Measurements from ENCODE around the gene CAP2.

Gene CAP2

GRCh38 chr6:17497535-17498095, 104.2 kb downstream of the CAP2 start:
- Histone ChIP-seq H3K9me2 (ENCODE audit: low read depth, low read length) (no peaks in the 10 kb centered on the region), H3F3A (ENCODE audit: insufficient read depth, low read length) (no peaks in the 10 kb centered on the region), H3K36me3 (ENCODE audit: insufficient read depth, low read length) (no peaks in the 10 kb centered on the region), H4K20me1 (ENCODE audit: insufficient read depth, low read length) (no peaks in the 10 kb centered on the region), H3K4me2 (ENCODE audit: low read length) (no peak overlapping the region), H3K27me3 (ENCODE audit: insufficient read depth, low read length) (no peaks in the 10 kb centered on the region), H3K4me1 (ENCODE audit: insufficient read depth, low read length, severe bottlenecking) (no peaks in the 10 kb centered on the region), H3K27ac (ENCODE audit: low read depth, low read length, poor library complexity, severe bottlenecking) (no peak overlapping the region), H2AFZ (ENCODE audit: low read length) (no peak overlapping the region), H3K79me2 (ENCODE audit: insufficient read depth, low read length) (no peaks in the 10 kb centered on the region), H3K9ac (ENCODE audit: low read length) (no peak overlapping the region), H3K9me3 (ENCODE audit: low read length) (no peaks in the 10 kb centered on the region), H3K4me3 (ENCODE audit: low read depth, low read length, poor library complexity, severe bottlenecking) (no peak overlapping the region)
- TF ChIP-seq EZH2 (IDR thresholded peaks at IDR 0.05; ENCODE audit: borderline replicate concordance, low read length) (no peak), CTCF (IDR thresholded peaks at IDR 0.05; ENCODE audit: low read length) (no peak)

- H3K79me2 ChIP-seq (ENCODE audit: insufficient read depth, low read length): no peaks in the 10 kb centered on the region
- TF ChIP-seq CTCF (IDR thresholded peaks at IDR 0.05; ENCODE audit: low read length) (no peak), EZH2 (IDR thresholded peaks at IDR 0.05; ENCODE audit: borderline replicate concordance, low read length) (no peak)
Observed at GRCh38 chr6:17501442-17501841, 108.0 kb downstream of the CAP2 start.

GRCh38 chr6:17501982-17502704, 108.7 kb downstream of the CAP2 start:
- Histone ChIP-seq H3F3A (ENCODE audit: insufficient read depth, low read length) (no peaks in the 10 kb centered on the region), H3K9me2 (ENCODE audit: low read depth, low read length) (no peaks in the 10 kb centered on the region), H2AFZ (ENCODE audit: low read length) (no peak overlapping the region), H4K20me1 (ENCODE audit: insufficient read depth, low read length) (no peaks in the 10 kb centered on the region), H3K9me3 (ENCODE audit: low read length) (no peaks in the 10 kb centered on the region), H3K36me3 (ENCODE audit: insufficient read depth, low read length) (no peaks in the 10 kb centered on the region), H3K4me2 (ENCODE audit: low read length) (no peak overlapping the region), H3K9ac (ENCODE audit: low read length) (no peak overlapping the region), H3K27me3 (ENCODE audit: insufficient read depth, low read length) (no peaks in the 10 kb centered on the region), H3K4me1 (ENCODE audit: insufficient read depth, low read length, severe bottlenecking) (no peaks in the 10 kb centered on the region), H3K79me2 (ENCODE audit: insufficient read depth, low read length) (no peaks in the 10 kb centered on the region), H3K27ac (ENCODE audit: low read depth, low read length, poor library complexity, severe bottlenecking) (no peak overlapping the region), H3K4me3 (ENCODE audit: low read depth, low read length, poor library complexity, severe bottlenecking) (no peak overlapping the region)
- TF ChIP-seq CTCF (IDR thresholded peaks at IDR 0.05; ENCODE audit: low read length): no peak
- TF ChIP-seq EZH2 (IDR thresholded peaks at IDR 0.05; ENCODE audit: borderline replicate concordance, low read length): no peak

More at GRCh38 chr6:17501442-17501841, 108.0 kb downstream of the CAP2 start:
- Histone ChIP-seq H2AFZ (ENCODE audit: low read length) (no peak overlapping the region), H3K27me3 (ENCODE audit: insufficient read depth, low read length) (no peaks in the 10 kb centered on the region), H3K4me3 (ENCODE audit: low read depth, low read length, poor library complexity, severe bottlenecking) (no peak overlapping the region), H3K4me1 (ENCODE audit: insufficient read depth, low read length, severe bottlenecking) (no peaks in the 10 kb centered on the region), H3K4me2 (ENCODE audit: low read length) (no peak overlapping the region), H3K36me3 (ENCODE audit: insufficient read depth, low read length) (no peaks in the 10 kb centered on the region), H4K20me1 (ENCODE audit: insufficient read depth, low read length) (no peaks in the 10 kb centered on the region), H3F3A (ENCODE audit: insufficient read depth, low read length) (no peaks in the 10 kb centered on the region), H3K9me2 (ENCODE audit: low read depth, low read length) (no peaks in the 10 kb centered on the region), H3K9ac (ENCODE audit: low read length) (no peak overlapping the region), H3K9me3 (ENCODE audit: low read length) (no peaks in the 10 kb centered on the region), H3K27ac (ENCODE audit: low read depth, low read length, poor library complexity, severe bottlenecking) (no peak overlapping the region)

Measured in OCI-LY1 (cell line).